H1 (cell line): ENCODE measurements around the gene RGP1. TPM values are rescaled to one million over a fixed set of nuclear protein-coding genes. Genes with fewer than 3 reads are reported as not detected.

Experiments used
- CTCF ChIA-PET: fragments of 300-600 bp; sonication (Branson Sonifier 250); formaldehyde crosslinking; loops from one replicate; lab custom pipeline; 2021; ENCODE audit not compliant: partially characterized antibody; lab: Charles Lee
- POLR2A ChIA-PET: fragments of 300-600 bp; sonication (Branson Sonifier 250); formaldehyde crosslinking; loops from one replicate; lab custom pipeline; 2021; ENCODE audit warnings: inconsistent platforms; ENCODE audit not compliant: partially characterized antibody; lab: Charles Lee
- DNase-seq, 2 experiments: peaks; one replicate each; pipeline versions ENCODE4 v3.0.0 to v3.0.0-alpha.2; 2010 to 2022; ENCODE audit warnings: low spot score in 2 of 2, low read depth in 1 of 2, mixed read lengths in 1 of 2
- FAIRE-seq: peaks from 2 replicates; lab custom pipeline; 2011; peaks lifted over from hg19 to GRCh38; lab: Jason Lieb, UNC
- H2AFZ ChIP-seq: 2 replicates; pipeline ENCODE4 v1.8.1; 2012; ENCODE audit warnings: low read length, inconsistent platforms
- H2AK5ac ChIP-seq: 2 replicates; pipeline ENCODE4 v1.6.1; 2013; ENCODE audit warnings: low read depth, low read length
- H2BK120ac ChIP-seq: replicated peaks from 2 replicates; pipeline ENCODE3; 2013; ENCODE audit warnings: low read depth, low read length, inconsistent platforms
- H2BK12ac ChIP-seq: 2 replicates; pipeline ENCODE4 v1.6.1; 2013; ENCODE audit warnings: low read depth, low read length
- H2BK15ac ChIP-seq: 2 replicates; pipeline ENCODE4 v1.6.1; 2013; ENCODE audit warnings: low read length
- H2BK20ac ChIP-seq: 2 replicates; pipeline ENCODE4 v1.6.1; 2013; ENCODE audit warnings: low read length
- H2BK5ac ChIP-seq: 2 replicates; pipeline ENCODE4 v1.6.1; 2013; ENCODE audit warnings: low read depth, low read length
- H3K14ac ChIP-seq: 2 replicates; pipeline ENCODE4 v1.6.1; 2013; ENCODE audit warnings: inconsistent platforms; ENCODE audit not compliant: insufficient read length
- H3K18ac ChIP-seq: 2 replicates; pipeline ENCODE4 v1.6.1; 2013; ENCODE audit warnings: low read length; ENCODE audit errors: extremely low read depth
- H3K23ac ChIP-seq: 2 replicates; pipeline ENCODE4 v1.6.1; 2013; ENCODE audit warnings: inconsistent platforms; ENCODE audit not compliant: insufficient read length
- H3K23me2 ChIP-seq: 2 replicates; pipeline ENCODE4 v1.6.1; 2013; ENCODE audit warnings: low read depth, low read length
- H3K27ac ChIP-seq: 2 replicates; pipeline ENCODE4 v1.6.1; 2011; ENCODE audit warnings: low read depth, low read length, inconsistent platforms
- H3K27me3 ChIP-seq, 4 experiments: replicated peaks in 1 of 4; 1 replicate in 1 of 4; 2 replicates in 3 of 4; pipeline versions ENCODE4 v1.6.1 to v1.8.1; 2011 to 2013; ENCODE audit warnings: low read length in 3 of 4, mild to moderate bottlenecking in 3 of 4, inconsistent platforms in 2 of 4, mixed read lengths in 2 of 4, moderate library complexity in 1 of 4; ENCODE audit not compliant: control insufficient read depth in 3 of 4, insufficient read depth in 3 of 4; ENCODE audit errors: extremely low read depth in 1 of 4
- H3K36me3 ChIP-seq, 4 experiments: 2 replicates each; pipeline versions ENCODE4 v1.6.1 to v1.8.1; 2011 to 2013; ENCODE audit warnings: mild to moderate bottlenecking in 4 of 4, low read length in 3 of 4, moderate library complexity in 2 of 4, control low read depth in 1 of 4, inconsistent platforms in 1 of 4; ENCODE audit not compliant: insufficient read depth in 4 of 4, control insufficient read depth in 2 of 4
- H3K4ac ChIP-seq: replicated peaks from 2 replicates; pipeline ENCODE3; 2013; ENCODE audit warnings: low read length, low read depth, mixed read lengths, inconsistent platforms; ENCODE audit not compliant: insufficient read length
- H3K4me1 ChIP-seq, 4 experiments: replicated peaks in 1 of 4; 1 replicate in 1 of 4; 2 replicates in 3 of 4; pipeline versions ENCODE4 v1.6.1 to v1.8.1; 2011 to 2013; ENCODE audit warnings: low read length in 3 of 4, inconsistent platforms in 2 of 4, mixed read lengths in 1 of 4; ENCODE audit not compliant: insufficient read depth in 4 of 4, control insufficient read depth in 3 of 4
- H3K4me2 ChIP-seq, 2 experiments: 2 replicates each; pipeline versions ENCODE4 v1.6.1 to v1.8.1; 2011 to 2013; ENCODE audit warnings: low read depth in 2 of 2, low read length in 2 of 2, control low read depth in 1 of 2, inconsistent platforms in 1 of 2, mild to moderate bottlenecking in 1 of 2; ENCODE audit not compliant: insufficient read depth in 1 of 2
- H3K4me3 ChIP-seq, 4 experiments: fragments of 200-600, 300-600 bp in 1 of 4; sonication (generic), shearing (Covaris generic), sonication (Bioruptor Twin) in 1 of 4; 2 replicates each; pipeline versions ENCODE4 v1.5.1 to v1.8.1; 2011 to 2016; ENCODE audit warnings: low read length in 4 of 4, low read depth in 3 of 4, control low read depth in 2 of 4, inconsistent platforms in 2 of 4, mild to moderate bottlenecking in 2 of 4, mixed read lengths in 1 of 4, moderate library complexity in 1 of 4; ENCODE audit not compliant: insufficient read depth in 2 of 4; ENCODE audit errors: extremely low read depth in 1 of 4
- H3K56ac ChIP-seq: replicated peaks from 2 replicates; pipeline ENCODE3; 2013; ENCODE audit warnings: low read depth, mild to moderate bottlenecking, mixed read lengths, low read length, inconsistent platforms; ENCODE audit not compliant: insufficient read length
- H3K79me1 ChIP-seq: 2 replicates; pipeline ENCODE4 v1.6.1; 2013; ENCODE audit warnings: low read depth, low read length, control low read depth
- H3K79me2 ChIP-seq, 2 experiments: 2 replicates each; pipeline versions ENCODE4 v1.6.1 to v1.8.1; 2012 to 2013; ENCODE audit warnings: low read length in 2 of 2, mild to moderate bottlenecking in 2 of 2, inconsistent platforms in 1 of 2; ENCODE audit not compliant: insufficient read depth in 2 of 2, control insufficient read depth in 1 of 2
- H3K9ac ChIP-seq, 4 experiments: replicated peaks in 1 of 4; 1 replicate in 1 of 4; 2 replicates in 3 of 4; pipeline versions ENCODE4 v1.6.1 to v1.8.1; 2011 to 2013; ENCODE audit warnings: low read depth in 3 of 4, low read length in 3 of 4, control low read depth in 2 of 4, mild to moderate bottlenecking in 2 of 4, moderate library complexity in 2 of 4, inconsistent platforms in 1 of 4; ENCODE audit errors: extremely low read depth in 1 of 4
- H3K9me3 ChIP-seq, 2 experiments: 2 replicates each; pipeline versions ENCODE4 v1.6.1 to v1.8.1; 2012 to 2013; ENCODE audit warnings: mild to moderate bottlenecking in 2 of 2, moderate library complexity in 2 of 2, control low read depth in 1 of 2, inconsistent platforms in 1 of 2, low read depth in 1 of 2, low read length in 1 of 2, mixed read lengths in 1 of 2; ENCODE audit not compliant: insufficient read depth in 2 of 2
- H4K20me1 ChIP-seq, 2 experiments: replicated peaks in 1 of 2; 2 replicates each; pipeline versions ENCODE3 to v1.8.1; 2011 to 2013; ENCODE audit warnings: inconsistent platforms in 2 of 2, low read length in 2 of 2, mild to moderate bottlenecking in 1 of 2; ENCODE audit not compliant: insufficient read depth in 2 of 2, control insufficient read depth in 1 of 2
- H4K5ac ChIP-seq: 2 replicates; pipeline ENCODE4 v1.6.1; 2013; ENCODE audit warnings: low read length, low read depth, mixed read lengths, inconsistent platforms; ENCODE audit not compliant: insufficient read length
- H4K8ac ChIP-seq: 2 replicates; pipeline ENCODE4 v1.8.0; 2013; ENCODE audit warnings: mild to moderate bottlenecking, moderate library complexity, low read length, inconsistent platforms; ENCODE audit not compliant: insufficient read depth; ENCODE audit errors: extremely low read depth
- H4K91ac ChIP-seq: replicated peaks from 2 replicates; pipeline ENCODE3; 2013; ENCODE audit warnings: low read length, mixed read lengths, inconsistent platforms; ENCODE audit not compliant: insufficient read length
- BRCA1 ChIP-seq: IDR thresholded peaks from 2 replicates; pipeline ENCODE4 v1.6.1; 2012; ENCODE audit warnings: low read depth, low read length, improper control_type of control experiment
- CEBPB ChIP-seq: IDR thresholded peaks from 2 replicates; pipeline ENCODE4 v1.6.1; 2012; ENCODE audit warnings: low read depth, low read length
- EZH2 ChIP-seq: fragments of 200-600 bp; sonication (generic); IDR thresholded peaks from 2 replicates; pipeline ENCODE4 v1.7.1; 2012; ENCODE audit warnings: low read depth, mild to moderate bottlenecking, moderate library complexity, low read length, inconsistent platforms; ENCODE audit not compliant: severe bottlenecking
- GTF2F1 ChIP-seq: IDR thresholded peaks from 2 replicates; pipeline ENCODE4 v1.6.1; 2012; ENCODE audit warnings: low read depth, low read length, improper control_type of control experiment, borderline replicate concordance
- KDM5A ChIP-seq: fragments of 200-600 bp; IDR thresholded peaks from 2 replicates; pipeline ENCODE4 v1.7.1; 2012; ENCODE audit warnings: mild to moderate bottlenecking, low read length, inconsistent platforms, mixed read lengths
- MAFK ChIP-seq: IDR thresholded peaks from 2 replicates; pipeline ENCODE4 v1.6.1; 2012; ENCODE audit warnings: low read depth, mild to moderate bottlenecking, improper control_type of control experiment, low read length
- POLR2A ChIP-seq, 2 experiments: IDR thresholded peaks; 1 replicate in 1 of 2; 2 replicates in 1 of 2; pipeline ENCODE4 v1.6.1; 2011; ENCODE audit warnings: low read depth in 2 of 2, low read length in 2 of 2, mild to moderate bottlenecking in 2 of 2; ENCODE audit errors: control extremely low read depth in 1 of 2
- SP1 ChIP-seq: IDR thresholded peaks from 2 replicates; pipeline ENCODE4 v1.6.1; 2011; ENCODE audit warnings: low read depth, low read length
- SP2 ChIP-seq: IDR thresholded peaks from 2 replicates; pipeline ENCODE4 v1.6.1; 2012; ENCODE audit warnings: mild to moderate bottlenecking, low read length, inconsistent platforms
- TBP ChIP-seq: IDR thresholded peaks from 2 replicates; pipeline ENCODE4 v1.6.1; 2011; ENCODE audit warnings: low read depth, low read length, improper control_type of control experiment
- WGBS, 2 experiments: shearing (Covaris generic) in 1 of 2; methylation state at CpG; one replicate each; pipeline versions ENCODE4 v1.1.6 to v1.1.7; 2013 to 2015; ENCODE audit warnings: low lambda C conversion rate in 2 of 2, mixed read lengths in 2 of 2, inconsistent platforms in 1 of 2, low coverage in 1 of 2, missing lambda C conversion rate in 1 of 2; ENCODE audit not compliant: insufficient replicate concordance in 2 of 2, insufficient coverage in 1 of 2, insufficient read length in 1 of 2; ENCODE audit errors: extremely low coverage in 1 of 2, missing lambda C conversion rate in 1 of 2; 5-methylcytosine and 5-hydroxymethylcytosine counted together
- polyA plus RNA-seq, 7 experiments: library from polyadenylated mRNA; depleted of rRNA in 3 of 7; stranded (reverse) in 5 of 7; unstranded in 2 of 7; fragments of >200 nt in 5 of 7; fragments of 200-250 nt in 2 of 7; gene quantifications; 1 replicate in 5 of 7; 2 replicates in 1 of 7; 4 replicates in 1 of 7; pipeline versions ENCODE4 v1.2.1 to v1.2.3, GENCODE V29; 2011 to 2013; ENCODE audit warnings: missing spikeins in 2 of 7, mixed read lengths in 2 of 7
- total RNA-seq: library from RNA; stranded (reverse); fragmentation: NEBNext Ultra II Directional; extraction: Animal tissue kit (Norgen Biotek cat#: 25700); gene quantifications from 2 replicates; pipeline ENCODE4 v1.2.1, GENCODE V29; 2021
- TF ChIP-seq, protein P1 (sequence below): IDR thresholded peaks from 2 replicates; pipeline ENCODE4 v1.6.1; 2012; ENCODE audit warnings: inconsistent platforms

RGP1 gene
- total and polyA plus RNA-seq, 2 of the 8 experiments (the other 6 are each of a cell fraction or from before 2014, with no cell fraction given), result 11.8 to 22.7 TPM

DNA sequence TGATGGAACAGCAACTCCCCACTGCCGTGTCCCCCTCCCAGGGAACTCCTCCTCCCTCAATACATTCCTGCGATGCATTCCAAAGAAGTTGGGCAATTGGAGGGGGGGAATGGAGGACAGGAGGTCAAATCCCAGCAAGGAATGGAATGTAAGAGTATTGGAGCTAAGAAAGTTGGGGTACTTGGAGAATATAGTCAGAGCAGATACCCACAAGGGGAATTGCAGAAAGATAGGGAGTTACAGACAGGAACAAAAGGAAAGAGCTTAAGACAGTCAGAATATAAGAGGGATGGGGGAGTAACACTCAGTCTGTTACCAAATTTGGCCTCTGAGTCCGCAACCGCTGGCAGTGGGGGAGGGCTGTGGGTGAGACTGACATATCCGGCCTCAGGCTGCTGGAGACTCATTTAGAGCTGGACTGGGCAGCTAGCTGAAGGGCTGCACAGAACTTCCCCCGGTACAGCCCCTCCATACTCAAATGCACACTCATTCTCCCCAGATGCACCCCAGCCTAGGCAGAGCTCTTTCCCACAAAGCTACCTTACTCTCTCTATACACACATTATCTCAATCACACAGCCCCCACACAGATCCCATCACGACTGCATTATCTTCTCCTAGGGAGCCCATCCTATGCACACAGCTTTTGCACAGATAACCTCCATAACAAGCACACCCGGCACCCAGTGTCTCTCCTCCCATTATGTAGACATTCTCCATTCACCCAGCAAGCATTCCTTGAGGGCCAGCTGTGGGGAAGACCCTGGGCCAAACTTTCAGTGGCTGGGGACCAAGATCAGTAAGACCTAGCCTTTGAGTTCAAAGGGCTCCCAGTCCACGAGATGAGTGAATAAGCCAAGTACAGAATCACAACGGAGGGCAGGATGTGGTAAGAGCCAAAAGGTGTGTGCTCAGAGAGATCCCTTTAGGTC, 20.8 kb upstream of the RGP1 start:
- no peak overlapping the region for H3K4ac ChIP-seq
- WGBS, 2 experiments, result 33% methylated on average over 10 of the region's 10 CpGs; no CpG with 5 or more reads in 1 of the 2 experiments
- TF ChIP-seq SP2, result no peak
- no peak for TF ChIP-seq GTF2F1
- peak; percentile 85; the same call in 1 of the 2 replicates for TF ChIP-seq SP1
- TF ChIP-seq BRCA1, result no peak
- TF ChIP-seq TBP, result peak; percentile 41
- TF ChIP-seq, protein P1, sequence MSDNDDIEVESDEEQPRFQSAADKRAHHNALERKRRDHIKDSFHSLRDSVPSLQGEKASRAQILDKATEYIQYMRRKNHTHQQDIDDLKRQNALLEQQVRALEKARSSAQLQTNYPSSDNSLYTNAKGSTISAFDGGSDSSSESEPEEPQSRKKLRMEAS, result no peak
- TF ChIP-seq CEBPB, result peak; percentile 99
- TF ChIP-seq EZH2, result no peak
- TF ChIP-seq POLR2A (IDR thresholded peaks at IDR 0.05; ENCODE audit: control extremely low read depth in 1 of 2, low read depth in 2 of 2, low read length in 2 of 2), result peak in 1 of 2 experiments; percentile 78; a peak in 1 of 3 replicates
- no peak for TF ChIP-seq MAFK
- TF ChIP-seq KDM5A, result no peak

More for the DNA sequence above, 20.8 kb upstream of the RGP1 start:
- Histone ChIP-seq H3K79me2 (peaks cover 2 to 54% of the 10 kb centered on the region in 2 experiments), H4K20me1 (peaks cover 0 to 4% of the 10 kb centered on the region in 2 experiments), H3K14ac (no peak overlapping the region), H3K23ac (no peak overlapping the region), H2BK15ac (0 out of 2 replicates have a peak overlapping the region, but pooled peaks have one; percentile 10), H3K23me2 (peaks cover 15% of the 10 kb centered on the region; the same call in 1 of the 2 replicates), H4K8ac (0 out of 2 replicates have a peak overlapping the region, but pooled peaks have one; percentile 17), H3K36me3 (peaks cover 4 to 19% (median 12%) of the 10 kb centered on the region in 4 experiments; a peak in 7 of 8 replicates), H2BK20ac (peak overlapping the region; percentile 9; the same call in 1 of the 2 replicates), H2AFZ (no peak overlapping the region), H3K27ac (peak overlapping the region; percentile 58), H3K18ac (peak overlapping the region; percentile 74), H3K56ac (no peak overlapping the region), H2AK5ac (peak overlapping the region; percentile 29; the same call in 1 of the 2 replicates), H3K4me3 (peak overlapping the region; percentile 8 to 46 (median 30); a peak in 6 of 8 replicates), H3K4me1 (peaks cover 21 to 42% (median 30%) of the 10 kb centered on the region in 4 experiments), H3K9ac (peak overlapping the region in 2 of 4 experiments; percentile 14 to 41; a peak in 5 of 7 replicates), H3K9me3 (no peaks in the 10 kb centered on the region; a peak in 1 of 4 replicates), H3K27me3 (no peaks in the 10 kb centered on the region), H2BK5ac (peak overlapping the region; percentile 88), H4K91ac (peak overlapping the region; percentile 9), H3K4me2 (peak overlapping the region; percentile 69 to 92), H2BK120ac (no peak overlapping the region), H3K79me1 (peaks cover 16% of the 10 kb centered on the region), H2BK12ac (peak overlapping the region; percentile 98), H4K5ac (no peak overlapping the region)
- CTCF ChIA-PET, result interaction anchor here (0.5 to 16.0 kb wide), 25 partner anchors 8 to 179 kb away, joined by 3 to 198 read pairs (median 7); partner anchors contain the start of genes ARHGEF39, CCDC107, GBA2 and MSMP
- FAIRE-seq, result peak; percentile 62
- POLR2A ChIA-PET, result interaction anchor here (0.6 to 11.1 kb wide), 30 partner anchors 8 to 657 kb away, joined by 3 to 158 read pairs (median 4); partner anchors contain the start of genes CCDC107, GBA2, RGP1 and RMRP
- peak in 1 of 2 experiments; percentile 56 for DNase-seq
